Measurements from ENCODE around the gene ADORA1.

ADORA1 gene

GRCh38 chr1:203156280-203156679, 28.8 kb downstream of the ADORA1 start:
- no peak for DNase-seq (ENCODE audit: low read depth in 2 of 2)

- DNase-seq (ENCODE audit: low read depth in 2 of 2): no peak
Measured at GRCh38 chr1:203158423-203158822, 30.9 kb downstream of the ADORA1 start.

DNA sequence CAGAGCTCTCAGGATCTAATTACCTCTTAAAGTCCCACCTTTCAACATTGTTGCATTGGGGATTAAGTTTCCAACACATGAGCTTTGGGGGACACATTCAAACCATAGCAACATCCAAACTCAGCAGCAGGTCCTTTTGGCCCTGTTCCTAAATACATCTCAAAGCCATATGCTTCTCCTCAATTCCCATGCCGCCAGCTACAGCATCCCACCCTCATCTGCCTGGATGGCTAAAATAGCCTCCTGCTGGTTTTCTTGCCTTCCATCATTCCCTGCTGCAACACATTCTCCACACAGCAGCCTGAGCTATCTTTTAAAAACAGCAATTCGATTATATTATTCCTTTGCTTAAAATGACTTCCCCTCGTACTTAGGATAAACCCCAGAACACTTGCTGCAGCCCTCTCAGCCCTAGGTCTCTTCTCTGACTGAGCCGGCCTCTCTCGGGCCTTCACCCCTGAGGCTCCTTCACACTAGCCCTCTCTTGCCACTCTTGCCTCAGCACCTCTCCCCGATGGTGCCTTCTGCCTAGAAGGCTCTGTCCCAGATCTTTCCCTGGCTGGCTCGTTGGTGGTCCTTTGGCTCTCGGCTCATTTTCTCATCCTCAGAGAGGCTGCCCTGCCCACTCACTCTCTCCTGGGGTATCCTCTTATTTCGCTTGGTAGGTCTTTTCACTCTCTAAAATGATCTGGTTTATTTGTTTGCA, 31.6 kb downstream of the ADORA1 start:
- no peak for DNase-seq (ENCODE audit: low read depth in 2 of 2)

DNA sequence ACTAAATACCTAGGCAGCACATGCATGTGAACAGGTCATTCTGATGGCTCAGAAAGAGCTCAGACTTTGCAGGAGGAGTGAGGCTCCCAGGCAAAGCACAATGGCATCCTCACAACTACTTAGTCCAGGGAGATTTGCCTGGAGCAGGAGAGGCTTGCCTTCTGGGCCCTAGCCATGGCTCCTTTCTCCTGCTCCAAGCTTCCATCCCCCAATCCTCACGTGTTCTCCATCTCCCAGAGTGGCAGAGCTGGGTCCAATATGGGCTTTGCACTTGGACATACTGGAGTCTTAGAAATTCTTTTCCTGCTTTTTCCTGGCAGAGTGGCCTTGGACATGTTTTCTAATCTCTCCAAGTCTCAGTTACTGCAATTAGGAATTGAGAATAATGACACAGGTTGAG, 32.3 kb downstream of the ADORA1 start:
- no peak for DNase-seq (ENCODE audit: low read depth in 2 of 2)

DNA sequence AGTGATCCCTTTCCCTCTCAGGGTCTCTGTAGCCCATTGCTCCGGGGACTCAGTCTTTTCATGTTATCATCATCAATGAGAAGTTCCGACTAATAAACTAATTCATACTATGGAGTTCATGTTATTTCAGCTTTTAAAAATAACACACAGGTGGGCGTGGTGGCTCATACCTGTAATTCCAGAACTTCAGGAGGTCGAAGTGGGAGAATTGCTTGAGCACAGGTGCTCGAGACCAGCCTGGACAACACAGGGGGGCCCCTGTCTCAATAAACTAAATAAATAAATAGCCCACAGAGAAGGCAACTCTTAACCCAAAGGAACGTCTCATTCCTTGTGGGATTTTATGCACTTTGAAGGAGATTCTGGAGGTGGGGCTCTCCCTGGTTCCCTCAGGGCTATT, 33.6 kb downstream of the ADORA1 start:
- no peak for DNase-seq (ENCODE audit: low read depth in 2 of 2)

GRCh38 chr1:203161703-203162102, 34.2 kb downstream of the ADORA1 start:
- no peak for DNase-seq (ENCODE audit: low read depth in 2 of 2)

DNA sequence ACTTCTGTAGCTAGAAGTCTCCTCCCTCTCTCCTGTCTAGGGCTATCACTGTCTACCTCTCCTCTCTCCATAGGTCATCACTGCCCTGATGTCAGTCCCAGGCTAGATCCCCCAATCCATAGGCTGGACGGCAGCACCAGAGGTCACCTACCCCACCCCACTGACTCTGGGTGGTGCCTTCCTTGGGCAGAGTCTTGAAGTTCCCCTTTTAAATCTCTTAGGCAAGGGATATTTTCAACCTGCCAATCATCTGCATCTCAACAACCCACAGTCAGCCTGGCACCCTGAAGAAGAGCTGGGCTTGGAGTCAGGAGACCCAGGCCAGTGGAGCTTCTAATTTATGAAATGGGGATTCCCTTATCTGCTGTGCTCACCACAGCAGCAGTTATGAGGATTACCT, 34.9 kb downstream of the ADORA1 start:
- DNase-seq (ENCODE audit: low read depth in 2 of 2): no peak

GRCh38 chr1:203163891-203164635, 36.5 kb downstream of the ADORA1 start:
- no peak for DNase-seq (ENCODE audit: low read depth in 2 of 2)

- DNase-seq (ENCODE audit: low read depth in 2 of 2): no peak
Measured at GRCh38 chr1:203165101-203165799, 37.7 kb downstream of the ADORA1 start.

GRCh38 chr1:203165800-203166161, 38.3 kb downstream of the ADORA1 start:
- no peak for DNase-seq (ENCODE audit: low read depth in 2 of 2)

- DNase-seq (ENCODE audit: low read depth in 2 of 2): no peak
Measured at GRCh38 chr1:203166192-203166940, 38.8 kb downstream of the ADORA1 start.

DNA sequence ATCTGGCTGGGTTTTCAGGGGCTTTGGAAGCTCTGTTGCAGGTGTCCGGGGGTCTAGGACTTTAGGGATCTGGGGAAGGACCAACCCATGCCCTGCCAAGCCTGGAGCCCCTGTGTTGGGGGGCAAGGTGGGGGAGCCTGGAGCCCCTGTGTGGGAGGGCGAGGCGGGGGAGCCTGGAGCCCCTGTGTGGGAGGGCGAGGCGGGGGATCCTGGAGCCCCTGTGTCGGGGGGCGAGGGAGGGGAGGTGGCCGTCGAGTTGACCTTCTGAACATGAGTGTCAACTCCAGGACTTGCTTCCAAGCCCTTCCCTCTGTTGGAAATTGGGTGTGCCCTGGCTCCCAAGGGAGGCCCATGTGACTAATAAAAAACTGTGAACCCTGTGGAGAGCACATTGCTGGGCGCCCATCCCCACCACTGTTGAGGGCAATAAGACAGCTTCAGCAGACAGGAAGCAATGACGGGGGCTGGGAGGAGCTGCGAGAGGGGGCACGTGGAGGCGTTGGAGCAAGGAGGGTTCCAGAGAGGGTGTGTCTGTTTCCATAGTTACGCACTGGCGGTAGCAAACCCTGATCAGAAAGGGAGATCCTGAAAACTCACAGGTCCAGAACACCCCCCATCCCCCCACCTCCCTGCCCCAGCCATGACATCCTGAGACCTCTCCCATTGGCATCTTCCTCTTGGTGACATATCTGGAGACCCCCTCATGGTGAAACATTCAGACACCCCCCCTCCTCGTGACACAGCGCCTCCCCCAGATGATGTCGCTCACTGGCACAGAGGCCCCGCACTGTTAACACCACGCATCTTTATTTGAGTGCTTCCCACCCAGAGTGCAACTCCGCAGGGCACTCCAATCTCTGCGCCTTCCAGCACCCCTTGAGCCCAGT, 39.7 kb downstream of the ADORA1 start:
- DNase-seq (ENCODE audit: low read depth in 2 of 2): no peak

- DNase-seq (ENCODE audit: low read depth in 2 of 2): no peak
Measured at GRCh38 chr1:203167913-203168200, 40.3 kb downstream of the ADORA1 start.

DNA sequence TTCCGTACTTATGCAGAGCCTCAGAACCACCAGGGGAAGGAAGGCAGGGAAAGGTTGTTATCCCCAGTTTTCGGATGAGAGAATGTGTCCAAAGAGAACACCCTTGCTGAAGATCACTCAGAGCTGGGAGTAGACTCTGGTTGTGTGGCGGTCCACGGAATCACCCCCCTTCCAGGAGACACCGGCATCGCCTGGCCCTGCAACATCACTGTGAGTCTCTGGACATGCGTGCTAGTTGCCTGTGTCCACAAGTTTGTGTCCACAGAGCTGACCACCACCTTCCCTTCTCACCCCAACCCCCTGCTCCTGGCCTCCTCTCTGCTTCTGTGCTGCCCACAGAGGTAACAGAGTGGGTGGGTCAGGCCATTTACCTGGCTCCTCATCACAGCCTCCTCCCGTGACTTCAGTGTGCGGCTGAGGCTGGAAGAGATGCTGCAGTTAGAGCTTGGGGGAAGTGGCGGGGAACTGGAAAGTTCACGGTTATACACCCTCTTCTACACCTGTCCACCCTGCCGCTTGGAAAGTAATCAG, 40.8 kb downstream of the ADORA1 start:
- DNase-seq (ENCODE audit: low read depth in 2 of 2): no peak

GRCh38 chr1:203168991-203169390, 41.5 kb downstream of the ADORA1 start:
- DNase-seq (ENCODE audit: low read depth in 2 of 2): no peak

DNA sequence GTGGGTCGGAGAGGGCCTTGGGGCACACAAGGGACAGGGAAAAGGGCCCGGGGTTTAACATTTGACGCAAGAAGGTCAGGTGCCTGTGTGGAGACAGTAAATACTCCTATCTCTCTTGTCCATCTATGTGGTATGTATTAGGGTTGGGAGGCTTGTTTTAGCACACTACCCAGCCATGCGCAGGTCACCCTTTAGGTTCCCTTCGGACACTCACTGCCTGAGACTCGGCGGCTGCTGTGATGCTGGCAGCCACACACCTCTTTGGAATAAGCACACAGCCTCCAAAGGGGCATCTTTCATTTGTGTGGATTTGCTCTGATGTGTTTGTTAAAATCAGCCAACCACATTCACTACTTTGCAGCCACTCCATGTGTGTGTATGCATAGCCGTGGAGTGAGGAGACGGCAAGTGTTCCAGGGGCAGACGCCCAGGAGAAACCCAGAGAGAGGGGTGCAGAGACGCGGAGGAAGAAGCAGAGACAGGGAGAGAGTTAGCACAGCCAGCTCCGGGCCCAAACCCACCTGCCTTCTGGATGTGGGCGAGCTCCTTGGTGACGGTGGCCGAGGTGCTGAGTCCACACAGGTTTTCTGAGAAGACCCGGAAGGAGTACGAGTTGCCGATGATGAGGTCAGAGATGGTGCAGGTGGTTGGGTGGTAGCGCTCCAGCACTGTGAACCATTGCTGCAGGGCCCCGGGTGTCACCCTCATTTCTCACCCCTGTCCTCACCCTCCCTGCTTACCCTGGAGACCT, 42.4 kb downstream of the ADORA1 start:
- DNase-seq (ENCODE audit: low read depth in 2 of 2): no peak

- no peak for DNase-seq (ENCODE audit: low read depth in 2 of 2)
Measured at GRCh38 chr1:203170625-203171330, 43.3 kb downstream of the ADORA1 start.

DNA sequence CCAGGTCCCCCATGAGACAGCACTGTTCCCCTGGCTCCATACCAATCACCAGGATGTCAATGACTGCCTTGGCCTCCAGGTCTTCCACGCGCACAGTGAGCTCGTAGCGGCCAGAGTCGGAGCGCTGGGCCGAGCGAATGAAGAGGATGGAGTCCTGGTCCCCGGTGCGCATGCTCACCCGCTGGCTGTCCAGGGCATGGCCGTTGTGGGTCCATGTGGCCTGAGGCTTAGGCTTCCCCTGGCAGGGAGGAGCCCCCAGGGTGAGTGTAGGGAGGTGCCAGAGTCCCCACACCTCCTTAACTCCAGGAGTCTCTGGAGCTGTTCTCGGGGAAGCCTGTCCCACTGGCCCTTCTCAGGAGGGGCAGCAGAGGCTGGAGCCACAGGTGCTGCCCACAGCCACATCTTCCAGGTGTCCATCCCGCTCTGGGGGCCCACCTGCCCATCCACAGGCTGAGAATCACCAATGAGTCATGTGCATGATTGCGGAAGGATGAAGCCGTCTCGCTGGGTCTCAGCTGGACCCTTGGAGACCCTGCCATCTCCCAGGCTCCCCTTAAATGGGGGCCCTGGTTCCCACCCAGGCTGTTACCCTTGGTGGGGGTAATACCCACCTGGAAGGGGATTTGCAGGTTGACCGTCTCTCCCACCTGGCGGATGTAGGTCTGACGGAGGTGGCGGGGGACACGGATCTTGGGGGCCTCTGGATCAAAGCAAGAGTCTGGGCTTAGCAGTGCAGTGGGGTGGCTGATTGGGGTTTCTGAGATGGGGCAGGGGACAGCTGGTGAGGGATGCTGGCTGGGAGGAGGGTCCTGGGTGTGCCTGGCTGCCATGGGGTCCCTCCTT, 44.0 kb downstream of the ADORA1 start:
- no peak for DNase-seq (ENCODE audit: low read depth in 2 of 2)

All from activated CD4-positive, alpha-beta T cell treated with anti-CD3 and anti-CD28 coated beads for 24 hours (primary cell).